HG02678 (cell line): ENCODE measurements around the gene MYMK.
"Not testable (repeated sequence)": the region's sequence is repeated elsewhere in the genome, so short reads cannot be mapped to it uniquely, and the experiment has no call there.

Experiments used
- ATAC-seq: cut with Tn5 transposase; IDR thresholded peaks from one replicate; pipeline ENCODE4 v1.9.1; 2021; ENCODE audit warnings: mild to moderate bottlenecking, moderate library complexity; ENCODE audit not compliant: unreplicated experiment

The MYMK gene, protein sequence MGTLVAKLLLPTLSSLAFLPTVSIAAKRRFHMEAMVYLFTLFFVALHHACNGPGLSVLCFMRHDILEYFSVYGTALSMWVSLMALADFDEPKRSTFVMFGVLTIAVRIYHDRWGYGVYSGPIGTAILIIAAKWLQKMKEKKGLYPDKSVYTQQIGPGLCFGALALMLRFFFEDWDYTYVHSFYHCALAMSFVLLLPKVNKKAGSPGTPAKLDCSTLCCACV

DNA sequence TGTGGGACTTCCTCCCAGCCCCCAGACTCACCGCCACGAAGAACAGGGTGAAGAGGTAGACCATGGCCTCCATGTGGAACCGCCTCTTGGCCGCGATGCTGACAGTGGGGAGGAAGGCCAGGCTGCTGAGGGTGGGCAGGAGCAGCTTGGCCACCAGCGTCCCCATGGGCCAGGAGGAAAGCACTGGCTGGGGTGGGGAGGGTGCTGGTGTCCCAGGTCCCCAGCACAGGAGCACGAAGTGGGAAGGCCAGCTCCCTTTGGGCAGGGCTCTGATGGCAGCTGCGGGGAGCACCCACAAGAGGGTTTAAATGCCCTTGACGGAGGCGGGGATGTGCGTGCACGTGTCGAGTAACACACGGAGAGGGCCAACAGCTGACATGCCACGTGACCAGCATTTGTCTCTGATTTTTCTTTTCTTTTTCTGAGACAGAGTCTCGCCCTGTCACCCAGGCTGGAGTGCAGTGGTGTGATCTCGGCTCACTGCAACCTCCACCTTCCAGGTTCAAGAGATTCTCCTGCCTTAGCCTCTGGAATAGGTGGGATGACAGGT lies at the start of gene MYMK:
TSS of gene MYMK (minus strand) at position 281 of the 550 bp plus-strand sequence. CDS start at position 166, 115 bp downstream.
- no peak for ATAC-seq

DNA sequence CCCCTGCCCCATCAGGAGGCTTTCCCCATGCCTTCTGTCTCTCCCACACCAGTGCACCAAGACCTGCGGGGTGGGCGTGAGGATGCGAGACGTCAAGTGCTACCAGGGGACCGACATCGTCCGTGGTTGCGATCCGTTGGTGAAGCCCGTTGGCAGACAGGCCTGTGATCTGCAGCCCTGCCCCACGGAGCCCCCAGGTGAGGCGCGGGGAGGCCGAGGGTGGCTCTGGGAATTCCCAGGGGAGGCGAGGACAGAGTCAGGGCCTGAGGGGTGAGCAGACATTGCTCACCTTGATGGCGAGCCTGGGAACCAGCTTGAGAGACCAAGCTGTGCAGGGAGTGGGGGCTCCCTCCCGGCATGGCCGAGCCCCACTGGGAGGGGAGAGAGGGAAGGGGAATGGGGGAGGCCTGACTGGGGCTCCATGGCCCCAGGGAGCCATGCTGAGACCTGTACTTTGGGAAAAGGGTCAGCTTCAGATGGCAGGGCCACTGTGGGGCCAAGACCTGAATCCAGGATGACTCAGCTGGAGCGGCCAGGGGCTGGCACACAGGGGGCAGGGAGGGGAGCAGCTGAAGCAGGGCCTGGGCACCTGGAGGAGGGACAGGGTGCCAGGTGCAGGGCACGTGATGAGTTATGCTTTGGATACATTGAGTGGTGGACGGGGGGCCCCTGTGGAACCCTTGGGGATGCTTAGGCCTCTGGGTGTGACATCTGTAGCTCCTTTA lies 49.2 kb upstream of the MYMK start:
- no peak for ATAC-seq

DNA sequence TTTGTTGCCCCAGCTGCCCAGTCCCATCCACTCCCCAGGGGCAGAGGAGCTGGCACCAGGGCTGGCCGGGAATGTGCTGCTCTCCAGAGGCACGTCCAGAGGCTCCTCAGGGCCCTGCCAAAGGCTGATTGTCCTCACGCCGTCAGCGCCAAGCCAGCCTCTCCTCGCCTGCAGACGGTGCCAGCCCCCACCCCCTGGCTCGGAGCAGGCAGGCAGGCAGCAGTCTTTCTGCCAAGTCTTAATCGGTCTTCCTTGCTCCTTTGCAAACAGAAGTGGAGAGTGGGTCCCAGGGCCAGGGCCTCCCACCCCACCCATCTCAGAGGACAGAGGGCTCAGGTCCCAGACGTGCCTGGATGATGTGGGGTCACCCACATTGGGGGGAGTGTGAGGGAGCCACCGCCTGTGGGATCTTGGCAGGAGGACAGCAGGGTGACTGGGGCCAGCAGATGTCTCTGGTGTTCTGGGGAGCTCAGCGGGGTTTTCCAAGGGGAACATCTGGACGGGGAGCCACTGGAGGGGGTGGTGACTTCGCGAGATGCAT lies 48.1 kb upstream of the MYMK start:
- ATAC-seq = no peak

DNA sequence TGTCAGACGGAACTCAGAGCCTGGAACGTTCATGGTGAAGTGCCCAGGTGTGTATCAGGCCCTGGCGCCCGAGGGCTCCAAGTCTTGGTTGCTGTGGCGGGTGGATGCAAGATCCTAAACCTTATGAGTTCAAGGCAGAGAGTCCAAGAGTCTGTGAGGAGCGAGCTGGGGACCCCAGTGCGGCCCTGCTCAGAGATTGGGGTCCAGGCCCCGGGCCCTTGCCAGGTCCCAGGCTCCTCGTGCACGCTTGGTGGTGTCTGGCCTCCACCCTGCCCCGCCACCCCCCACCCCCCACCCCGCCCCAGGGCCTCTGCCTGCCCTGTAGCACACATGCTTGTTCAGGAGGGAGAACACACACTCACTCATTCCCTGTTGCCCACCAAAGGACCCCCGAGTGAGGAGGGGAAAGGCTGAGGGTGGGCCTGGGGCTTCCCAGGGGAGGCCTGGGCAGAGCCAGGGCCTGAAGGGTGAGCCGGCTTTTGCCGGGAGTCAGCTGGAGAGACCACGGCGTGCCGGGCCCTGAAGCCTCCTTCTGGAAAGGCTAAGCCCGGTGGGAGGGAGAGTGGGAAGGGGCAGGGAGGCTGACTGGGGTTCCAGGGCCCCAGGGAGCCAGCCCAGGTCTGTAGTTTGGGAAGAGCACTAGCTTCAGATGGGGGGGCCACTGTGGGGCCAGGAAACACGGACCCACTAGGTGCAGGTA lies 47.3 kb upstream of the MYMK start:
- ATAC-seq = no peak

DNA sequence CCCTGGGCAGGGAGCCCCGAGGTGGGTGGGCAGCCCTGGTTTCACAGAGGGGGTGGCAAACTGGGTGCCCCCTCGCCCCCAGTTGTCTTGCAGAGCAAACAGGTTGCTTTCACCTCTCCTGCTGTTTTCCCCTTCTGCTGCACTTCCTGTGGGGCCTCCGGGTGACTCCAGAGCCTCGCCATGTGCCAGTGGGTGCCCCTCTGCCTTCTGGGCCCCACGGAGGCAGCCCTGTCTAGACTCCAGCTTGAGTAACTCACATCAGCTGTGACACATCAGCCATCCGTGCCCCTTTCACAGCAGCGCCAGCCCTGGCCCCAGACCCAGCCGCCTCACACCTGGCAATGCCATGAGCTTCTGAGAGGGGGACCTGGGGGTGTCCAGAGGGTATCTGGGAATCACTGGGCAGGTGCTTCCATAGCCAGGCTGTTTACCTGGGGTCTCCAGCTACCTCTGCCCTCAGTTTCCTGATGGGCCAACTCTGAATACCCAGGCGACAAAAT lies 46.7 kb upstream of the MYMK start:
- ATAC-seq = no peak

DNA sequence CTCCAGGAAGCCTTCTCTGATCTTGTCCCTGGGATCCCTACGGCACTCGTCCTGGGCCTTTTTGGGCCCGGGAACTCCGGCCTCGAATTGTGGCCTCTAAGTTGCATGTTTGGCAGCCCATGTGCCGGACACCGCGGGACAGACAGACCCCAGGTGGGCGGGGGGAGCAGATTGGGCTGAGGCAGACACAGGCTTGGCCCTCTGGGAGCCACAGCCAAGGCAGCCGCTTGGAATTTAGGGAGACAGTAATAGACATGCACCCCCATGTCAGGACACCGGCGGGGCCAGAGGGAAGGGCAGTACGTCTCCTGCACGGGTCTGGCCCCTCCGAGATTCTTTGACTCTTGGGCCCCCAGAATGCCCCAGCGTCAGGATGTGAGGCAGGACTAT lies 45.9 kb upstream of the MYMK start:
- no peak for ATAC-seq

DNA sequence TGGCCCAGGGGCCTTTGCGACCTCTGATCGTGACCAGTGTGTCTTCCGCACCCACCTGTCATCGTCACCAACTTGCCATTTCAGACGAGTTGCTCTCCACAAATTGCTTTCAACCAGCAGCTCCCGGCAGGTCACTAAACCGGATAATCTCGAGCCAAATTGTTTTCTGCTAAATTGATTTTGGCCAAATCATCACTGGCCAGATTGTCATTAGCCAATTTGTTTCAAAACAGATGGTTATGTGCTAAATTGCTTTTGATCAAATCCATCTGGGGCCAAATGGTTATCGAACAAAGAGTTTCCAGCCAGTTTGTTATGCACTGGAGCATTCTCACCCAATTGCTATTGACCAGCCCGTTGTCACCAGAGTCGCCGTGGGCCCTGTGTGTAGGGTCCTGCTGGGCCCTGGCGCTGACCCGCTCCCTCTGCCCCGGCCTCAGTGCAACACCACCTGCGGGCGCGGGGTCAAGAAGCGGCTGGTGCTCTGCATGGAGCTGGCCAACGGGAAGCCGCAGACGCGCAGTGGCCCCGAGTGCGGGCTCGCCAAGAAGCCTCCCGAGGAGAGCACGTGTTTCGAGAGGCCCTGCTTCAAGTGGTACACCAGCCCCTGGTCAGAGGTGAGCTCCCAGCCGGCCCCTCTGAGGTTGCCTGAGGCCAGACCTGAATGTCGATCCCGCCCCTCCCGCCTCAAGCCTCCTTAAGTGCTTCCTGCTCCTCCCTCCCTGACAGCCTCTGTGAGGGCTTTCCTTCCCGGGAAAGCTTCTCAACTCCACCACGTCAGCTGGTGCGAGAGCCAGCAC lies 45.3 kb upstream of the MYMK start:
- ATAC-seq = no peak

DNA sequence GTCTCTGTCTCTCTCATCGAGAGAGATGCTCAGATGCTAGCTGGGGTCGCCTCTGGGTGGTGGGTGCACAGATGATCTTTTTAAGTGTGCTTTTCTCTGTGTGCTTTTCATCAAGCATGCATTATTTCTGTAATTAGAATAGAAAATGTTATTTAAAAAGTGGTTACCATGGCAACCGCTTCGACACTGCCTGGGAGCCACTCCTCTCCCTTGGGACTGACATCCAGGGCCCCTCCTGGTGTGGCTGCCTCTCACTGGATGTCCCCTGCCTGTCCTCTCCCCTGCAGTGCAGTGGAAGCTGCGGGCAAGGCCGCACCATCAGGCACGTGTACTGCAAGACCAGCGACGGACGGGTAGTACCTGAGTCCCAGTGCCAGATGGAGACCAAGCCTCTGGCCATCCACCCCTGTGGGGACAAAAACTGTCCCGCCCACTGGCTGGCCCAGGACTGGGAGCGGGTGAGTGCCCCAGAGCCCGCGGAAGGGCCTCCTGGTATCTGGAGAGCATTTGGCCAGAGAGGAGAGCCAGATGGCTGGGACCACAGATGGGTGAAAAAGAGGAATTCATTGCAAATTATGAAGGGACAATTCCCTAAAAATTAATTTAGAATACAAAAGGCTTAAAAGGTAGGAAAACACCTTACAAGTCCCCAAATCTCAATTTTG lies 44.5 kb upstream of the MYMK start:
- no peak for ATAC-seq

DNA sequence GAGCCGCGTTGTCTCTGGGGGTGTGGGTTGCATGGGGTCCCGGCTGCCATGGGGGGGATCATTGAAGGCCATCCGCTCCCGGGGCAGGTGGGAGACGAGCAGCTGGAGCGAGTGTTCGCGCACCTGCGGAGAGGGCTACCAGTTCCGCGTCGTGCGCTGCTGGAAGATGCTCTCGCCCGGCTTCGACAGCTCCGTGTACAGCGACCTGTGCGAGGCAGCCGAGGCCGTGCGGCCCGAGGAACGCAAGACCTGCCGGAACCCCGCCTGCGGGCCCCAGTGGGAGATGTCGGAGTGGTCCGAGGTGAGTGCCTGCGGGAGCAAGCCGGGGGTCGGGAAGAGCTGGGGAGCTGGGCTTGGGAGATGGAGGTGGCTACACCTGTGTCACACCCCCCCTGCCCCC lies 43.4 kb upstream of the MYMK start:
- ATAC-seq = no peak

DNA sequence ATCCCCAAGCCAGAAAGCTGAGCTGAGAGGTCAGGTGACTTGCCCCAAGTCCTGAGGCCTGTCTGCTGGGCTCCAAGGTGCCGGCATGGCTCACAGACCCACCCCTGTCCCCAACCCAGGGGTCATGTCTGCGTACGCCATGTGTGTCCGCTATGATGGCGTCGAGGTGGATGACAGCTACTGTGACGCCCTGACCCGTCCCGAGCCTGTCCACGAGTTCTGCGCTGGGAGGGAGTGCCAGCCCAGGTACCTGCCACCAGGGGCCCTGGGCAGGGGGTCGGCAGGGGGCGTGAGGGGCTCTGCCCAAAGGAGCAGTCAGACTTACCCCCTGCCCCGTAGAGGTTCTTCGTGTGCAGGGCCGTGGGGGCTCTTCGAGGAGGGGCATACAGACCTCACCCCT lies 42.1 kb upstream of the MYMK start:
- ATAC-seq = no peak

DNA sequence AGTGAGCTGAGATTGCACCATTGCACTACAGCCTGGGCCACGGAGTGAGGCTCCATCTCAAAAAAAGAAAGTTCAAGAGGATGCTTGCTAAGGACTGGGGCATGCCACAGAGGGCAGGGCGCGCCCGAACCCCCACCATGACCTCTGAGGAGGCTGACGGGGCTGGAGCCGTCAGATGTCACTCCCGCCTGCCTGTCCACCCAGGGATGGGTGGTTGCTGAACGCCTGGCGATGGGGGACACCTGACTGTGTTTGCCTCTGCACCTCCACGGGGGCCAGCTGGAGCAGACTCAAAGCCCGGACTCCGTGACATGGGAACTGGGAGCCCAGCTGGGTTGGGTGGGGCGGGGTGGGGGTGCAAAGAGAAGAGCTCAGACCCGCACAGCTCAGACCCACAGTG lies 41.6 kb upstream of the MYMK start:
- no peak for ATAC-seq

DNA sequence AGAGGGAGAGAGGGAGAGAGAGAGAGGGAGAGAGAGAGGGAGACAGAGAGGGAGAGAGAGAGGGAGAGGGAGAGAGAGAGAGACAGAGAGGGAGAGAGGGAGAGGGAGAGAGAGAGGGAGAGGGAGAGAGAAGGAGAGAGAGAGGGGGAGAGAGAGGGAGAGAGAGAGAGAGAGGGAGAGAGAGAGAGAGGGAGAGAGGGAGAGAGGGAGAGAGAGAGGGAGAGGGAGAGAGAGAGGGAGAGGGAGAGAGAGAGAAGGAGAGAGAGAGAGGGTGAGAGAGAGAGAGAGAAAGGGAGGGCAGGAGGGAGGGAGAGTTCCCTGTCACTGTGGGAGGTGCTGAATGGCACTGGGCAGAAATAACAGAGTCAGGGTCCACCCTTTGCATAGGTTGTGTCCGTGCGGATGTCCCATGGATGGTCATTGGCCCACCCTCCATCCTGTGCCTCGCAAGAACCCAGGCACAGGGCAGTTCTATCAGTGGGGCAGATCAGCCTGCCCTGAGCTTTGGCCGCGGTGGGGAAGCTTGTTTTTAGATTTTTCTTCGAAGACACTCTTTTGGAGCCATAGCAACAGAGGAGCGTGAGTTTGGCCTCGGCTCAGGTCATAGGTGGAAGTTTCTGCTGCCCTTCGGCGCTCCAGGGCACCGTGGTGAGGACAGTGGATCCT lies 39.8 kb upstream of the MYMK start:
- ATAC-seq = no peak

DNA sequence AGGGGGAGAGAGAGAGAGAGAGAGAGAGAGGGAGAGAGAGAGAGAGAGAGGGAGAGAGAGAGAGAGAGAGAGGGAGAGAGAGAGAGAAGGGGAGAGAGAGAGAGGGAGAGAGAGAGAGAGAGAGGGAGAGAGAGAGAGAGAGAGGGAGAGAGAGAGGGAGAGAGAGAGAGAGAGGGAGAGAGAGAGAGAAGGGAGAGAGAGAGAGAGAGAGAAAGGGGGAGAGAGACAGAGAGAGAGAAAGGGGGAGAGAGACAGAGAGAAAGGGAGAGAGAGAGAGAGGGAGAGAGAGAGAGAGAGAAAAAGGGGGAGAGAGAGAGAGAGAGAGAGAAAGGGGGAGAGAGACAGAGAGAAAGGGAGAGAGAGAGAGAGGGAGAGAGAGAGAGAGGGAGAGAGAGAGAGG lies 39.1 kb upstream of the MYMK start:
- not testable (repeated sequence) for ATAC-seq

DNA sequence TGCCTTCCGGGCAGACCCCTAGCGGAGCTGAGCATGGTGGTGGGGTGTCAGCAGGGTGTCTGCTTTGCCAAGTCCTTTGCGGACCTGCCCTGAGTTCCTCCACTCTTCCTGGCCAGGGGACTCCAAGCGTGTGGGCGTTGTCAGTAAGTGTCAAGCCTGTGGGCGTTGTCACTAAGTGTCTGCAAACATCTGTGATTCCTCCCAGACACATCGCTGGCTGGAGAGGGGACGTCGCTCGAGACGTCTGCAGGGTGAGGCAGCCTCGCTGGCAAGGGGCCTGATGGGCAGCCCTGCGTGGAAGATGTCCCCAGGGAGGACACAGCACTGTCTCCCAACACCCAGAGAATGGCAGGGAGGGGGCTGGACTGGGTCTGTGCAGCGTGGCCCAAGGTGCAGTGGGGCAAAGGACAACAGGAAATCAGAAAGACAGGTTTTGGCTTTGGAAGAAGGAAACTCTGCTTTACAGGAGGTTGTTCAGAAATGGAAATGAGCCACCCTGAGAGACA lies 38.6 kb upstream of the MYMK start:
- ATAC-seq = no peak

DNA sequence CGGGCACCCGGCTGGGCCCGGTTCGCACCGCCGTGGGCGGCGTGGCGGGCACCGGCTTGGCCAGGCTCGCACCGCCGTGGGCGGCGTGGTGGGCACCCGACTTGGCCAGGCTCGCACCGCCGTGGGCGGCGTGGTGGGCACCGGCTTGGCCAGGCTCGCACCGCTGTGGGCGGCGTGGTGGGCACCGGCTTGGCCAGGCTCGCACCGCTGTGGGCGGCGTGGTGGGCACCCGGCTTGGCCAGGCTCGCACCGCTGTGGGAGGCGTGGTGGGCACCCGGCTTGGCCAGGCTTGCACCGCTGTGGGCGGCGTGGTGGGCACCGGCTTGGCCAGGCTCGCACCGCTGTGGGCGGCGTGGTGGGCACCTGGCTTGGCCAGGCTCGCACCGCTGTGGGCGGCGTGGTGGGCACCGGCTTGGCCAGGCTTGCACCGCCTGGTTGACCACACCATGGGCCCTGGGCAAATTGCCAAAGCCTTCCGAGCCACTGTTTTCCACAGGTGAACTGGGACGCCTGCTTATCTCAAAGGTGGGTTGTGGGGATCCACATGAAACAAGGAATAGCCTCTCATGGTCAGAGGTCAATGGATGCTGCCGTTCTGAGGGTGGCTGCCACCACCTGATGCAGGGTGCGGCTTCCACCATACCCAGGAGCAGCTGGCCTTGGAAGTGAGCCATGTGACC lies 38.0 kb upstream of the MYMK start:
- no peak for ATAC-seq

DNA sequence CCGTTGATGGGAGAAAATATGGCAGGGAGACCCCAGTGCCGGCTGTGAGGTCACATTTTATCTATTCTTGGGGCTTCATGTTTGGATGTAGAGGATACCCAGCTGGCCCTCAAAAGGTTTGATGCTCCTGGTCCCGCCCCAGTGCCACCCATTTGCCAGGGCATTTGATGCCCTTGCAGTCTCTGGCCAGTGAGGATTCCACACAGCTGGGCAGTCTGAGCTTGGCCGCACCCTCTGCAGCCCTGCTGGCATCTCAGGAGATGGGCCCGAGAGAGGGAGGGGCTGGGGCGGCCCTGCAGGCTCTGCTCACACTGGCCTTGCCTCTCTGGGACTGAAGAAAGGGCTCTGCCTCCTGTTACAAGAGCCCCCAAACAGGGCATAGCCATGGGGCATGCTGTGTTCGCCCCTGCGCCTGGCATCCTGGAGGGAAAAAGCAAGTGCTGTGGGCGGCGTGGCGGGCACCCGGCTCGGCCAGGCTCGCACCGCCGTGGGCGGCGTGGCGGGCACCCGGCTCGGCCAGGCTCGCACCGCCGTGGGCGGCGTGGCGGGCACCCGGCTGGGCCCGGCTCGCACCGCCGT lies 37.3 kb upstream of the MYMK start:
- ATAC-seq = no peak

DNA sequence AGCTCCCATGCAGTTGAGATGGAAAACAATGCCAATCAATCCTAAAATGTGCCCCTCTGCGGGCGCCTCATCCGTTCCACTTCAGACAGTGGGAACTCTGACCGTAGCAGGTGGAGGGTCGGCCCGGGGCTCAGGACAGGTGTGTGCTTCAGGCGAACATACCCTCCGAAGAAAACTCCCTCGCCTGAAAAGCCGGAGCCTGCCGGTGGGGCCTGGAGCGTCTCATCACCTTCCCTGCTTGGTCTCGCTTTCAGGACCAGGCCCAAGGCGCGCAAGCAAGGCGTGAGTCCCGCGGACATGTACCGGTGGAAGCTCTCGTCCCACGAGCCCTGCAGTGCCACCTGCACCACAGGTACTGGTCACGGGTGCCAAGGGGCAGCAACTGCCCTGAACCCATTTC lies 36.2 kb upstream of the MYMK start:
- no peak for ATAC-seq

DNA sequence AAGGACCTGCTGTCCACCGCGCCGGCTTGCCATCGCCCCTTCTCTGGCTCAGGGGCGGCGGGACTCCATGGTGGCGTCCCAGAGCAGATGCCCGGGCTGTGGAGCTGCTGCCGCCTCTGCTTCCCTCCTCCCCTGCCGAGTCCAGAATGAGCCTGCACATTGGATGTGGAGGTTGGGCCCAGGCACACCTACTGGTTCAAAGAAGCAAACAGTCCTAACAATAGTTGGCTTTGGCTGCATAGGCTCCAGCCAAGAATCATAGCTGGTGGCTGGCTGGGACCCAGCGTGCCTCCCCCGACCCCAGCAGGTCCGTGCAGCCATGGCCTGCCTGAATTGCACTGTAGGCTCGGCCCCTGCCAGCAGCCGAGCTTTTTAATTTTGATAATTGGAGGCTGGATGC lies 35.6 kb upstream of the MYMK start:
- ATAC-seq = no peak
